ENCODE results near the gene MPEG1.

DNA sequence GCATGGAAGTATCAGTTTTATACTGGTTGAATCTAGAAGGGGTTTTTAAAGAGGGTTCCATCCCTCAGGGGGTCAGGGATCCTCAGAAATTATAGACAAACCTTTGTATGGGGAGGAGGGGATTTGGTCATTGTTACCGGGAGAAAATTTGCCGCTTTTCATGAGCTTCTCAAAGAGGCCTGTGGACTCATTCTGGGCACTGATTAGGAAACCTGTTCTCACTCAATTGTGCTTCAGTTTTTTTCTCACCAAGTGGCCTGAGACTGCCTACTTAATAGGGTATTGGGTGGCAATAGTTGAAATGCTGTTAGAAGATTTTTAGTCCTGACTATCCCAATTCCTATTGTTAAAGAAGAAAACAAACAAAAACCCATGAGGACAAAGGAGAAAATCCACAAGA is 14.0 kb downstream of the MPEG1 start:
- TF ChIP-seq, protein P1, sequence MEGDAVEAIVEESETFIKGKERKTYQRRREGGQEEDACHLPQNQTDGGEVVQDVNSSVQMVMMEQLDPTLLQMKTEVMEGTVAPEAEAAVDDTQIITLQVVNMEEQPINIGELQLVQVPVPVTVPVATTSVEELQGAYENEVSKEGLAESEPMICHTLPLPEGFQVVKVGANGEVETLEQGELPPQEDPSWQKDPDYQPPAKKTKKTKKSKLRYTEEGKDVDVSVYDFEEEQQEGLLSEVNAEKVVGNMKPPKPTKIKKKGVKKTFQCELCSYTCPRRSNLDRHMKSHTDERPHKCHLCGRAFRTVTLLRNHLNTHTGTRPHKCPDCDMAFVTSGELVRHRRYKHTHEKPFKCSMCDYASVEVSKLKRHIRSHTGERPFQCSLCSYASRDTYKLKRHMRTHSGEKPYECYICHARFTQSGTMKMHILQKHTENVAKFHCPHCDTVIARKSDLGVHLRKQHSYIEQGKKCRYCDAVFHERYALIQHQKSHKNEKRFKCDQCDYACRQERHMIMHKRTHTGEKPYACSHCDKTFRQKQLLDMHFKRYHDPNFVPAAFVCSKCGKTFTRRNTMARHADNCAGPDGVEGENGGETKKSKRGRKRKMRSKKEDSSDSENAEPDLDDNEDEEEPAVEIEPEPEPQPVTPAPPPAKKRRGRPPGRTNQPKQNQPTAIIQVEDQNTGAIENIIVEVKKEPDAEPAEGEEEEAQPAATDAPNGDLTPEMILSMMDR (IDR thresholded peaks at IDR 0.05) = no peak
- TF ChIP-seq POLR2A (IDR thresholded peaks at IDR 0.05) = no peak

All from testis (tissue), 2 donors.